SK-N-SH (cell line): ENCODE data around the gene B4GALNT3. TPM values are rescaled to one million over a fixed set of nuclear protein-coding genes. Genes with fewer than 3 reads are reported as not detected.

ENCODE experiments used
- CTCF ChIA-PET: fragments of 300-600, 350-600 bp; formaldehyde crosslinking; extraction: SDS; loops from one replicate; lab custom pipeline; 2021; lab: Yijun Ruan, JAX
- POLR2A ChIA-PET: fragments of 350-600 bp; sonication (Branson Sonifier 250); formaldehyde crosslinking; extraction: SDS; loops from one replicate; lab custom pipeline; 2020; ENCODE audit warnings: antibody characterized with exemption, inconsistent platforms; lab: Yijun Ruan, JAX
- DNase-seq: peaks from one replicate; pipeline ENCODE4 v3.0.0; 2012
- H2AFZ ChIP-seq: fragments of 200-600 bp; sonication (generic); 2 replicates; pipeline ENCODE4 v1.8.1; 2016; ENCODE audit warnings: antibody characterized with exemption, mild to moderate bottlenecking, low read depth
- H3F3A ChIP-seq: fragments of 200-600 bp; sonication (generic); replicated peaks from 2 replicates; pipeline ENCODE3; 2016; ENCODE audit warnings: antibody characterized with exemption, mild to moderate bottlenecking; ENCODE audit not compliant: insufficient read depth
- H3K27ac ChIP-seq, 2 experiments: fragments of 200-500 bp in 1 of 2; fragments of 200-600 bp in 1 of 2; sonication (Bioruptor generic) in 1 of 2; sonication (generic), shearing (Covaris generic) in 1 of 2; 2 replicates each; pipeline versions ENCODE4 v1.5.1 to v1.6.1; 2014 to 2016; ENCODE audit warnings: low read depth in 2 of 2, inconsistent platforms in 1 of 2, low read length in 1 of 2, mild to moderate bottlenecking in 1 of 2, mixed read lengths in 1 of 2
- H3K27me3 ChIP-seq: fragments of 200-600 bp; sonication (generic), shearing (Covaris generic); 2 replicates; pipeline ENCODE4 v1.6.1; 2016; ENCODE audit warnings: mixed run types; ENCODE audit not compliant: insufficient read depth
- H3K36me3 ChIP-seq, 2 experiments: fragments of 200-500 bp in 1 of 2; fragments of 200-600 bp in 1 of 2; sonication (Bioruptor generic) in 1 of 2; sonication (generic) in 1 of 2; replicated peaks in 1 of 2; 2 replicates each; pipeline versions ENCODE3 to v1.5.1; 2014 to 2016; ENCODE audit warnings: low read length in 1 of 2, mild to moderate bottlenecking in 1 of 2; ENCODE audit not compliant: insufficient read depth in 2 of 2, control insufficient read depth in 1 of 2
- H3K4me1 ChIP-seq, 2 experiments: fragments of 200-500 bp in 1 of 2; fragments of 200-600 bp in 1 of 2; sonication (Bioruptor generic) in 1 of 2; sonication (generic), shearing (Covaris generic) in 1 of 2; 2 replicates each; pipeline versions ENCODE4 v1.5.1 to v1.6.1; 2014 to 2016; ENCODE audit warnings: low read depth in 1 of 2, low read length in 1 of 2, mixed run types in 1 of 2; ENCODE audit not compliant: insufficient read depth in 2 of 2, control insufficient read depth in 1 of 2
- H3K4me2 ChIP-seq: fragments of 200-600 bp; sonication (generic), shearing (Covaris generic); 2 replicates; pipeline ENCODE4 v1.6.1; 2017; ENCODE audit warnings: mixed run types
- H3K4me3 ChIP-seq, 2 experiments: fragments of 200-500 bp in 1 of 2; fragments of 200-600 bp in 1 of 2; sonication (Bioruptor generic) in 1 of 2; sonication (generic), shearing (Covaris generic) in 1 of 2; 2 replicates each; pipeline versions ENCODE4 v1.5.1 to v1.8.1; 2014 to 2016; ENCODE audit warnings: low read depth in 2 of 2, inconsistent platforms in 1 of 2, low read length in 1 of 2, mild to moderate bottlenecking in 1 of 2, mixed read lengths in 1 of 2, moderate library complexity in 1 of 2
- H3K79me2 ChIP-seq: fragments of 200-600 bp; sonication (generic); 2 replicates; pipeline ENCODE4 v1.8.1; 2017; ENCODE audit warnings: mild to moderate bottlenecking; ENCODE audit not compliant: insufficient read depth
- H3K9ac ChIP-seq: fragments of 200-600 bp; sonication (generic); 2 replicates; pipeline ENCODE4 v1.6.1; 2017; ENCODE audit warnings: mixed run types
- H3K9me2 ChIP-seq: fragments of 200-600 bp; sonication (generic); 2 replicates; pipeline ENCODE4 v1.6.1; 2017; ENCODE audit warnings: mixed run types
- H3K9me3 ChIP-seq: fragments of 200-600 bp; sonication (generic); 2 replicates; pipeline ENCODE4 v1.6.1; 2017; ENCODE audit warnings: mixed run types, mild to moderate bottlenecking, moderate library complexity
- H4K20me1 ChIP-seq: fragments of 200-600 bp; sonication (generic); 2 replicates; pipeline ENCODE4 v1.6.1; 2017; ENCODE audit warnings: mild to moderate bottlenecking, mixed run types; ENCODE audit not compliant: insufficient read depth
- CHD2 ChIP-seq: fragments of 150-350 bp; IDR thresholded peaks from 2 replicates; pipeline ENCODE4 v1.6.1; 2018; ENCODE audit warnings: low read length; ENCODE audit not compliant: partially characterized antibody
- CTCF ChIP-seq: fragments of 200-600 bp; sonication (generic); IDR thresholded peaks from 2 replicates; pipeline ENCODE4 v1.6.1; 2017; ENCODE audit warnings: antibody characterized with exemption, mild to moderate bottlenecking, moderate library complexity
- EP300 ChIP-seq, 2 experiments: IDR thresholded peaks; 2 replicates each; pipeline versions ENCODE4 v1.4.0 to v1.6.1; 2012; ENCODE audit warnings: borderline replicate concordance in 1 of 2, low read depth in 1 of 2, low read length in 1 of 2
- FOSL2 ChIP-seq: IDR thresholded peaks from 2 replicates; pipeline ENCODE4 v1.4.0; 2012; ENCODE audit warnings: low read depth, mild to moderate bottlenecking, moderate library complexity, borderline replicate concordance
- FOXJ3 ChIP-seq: sonication (generic); formaldehyde crosslinking; IDR thresholded peaks from 2 replicates; pipeline ENCODE4 v1.5.1; 2020; ENCODE audit warnings: mild to moderate bottlenecking, missing genetic modification reagents
- JUND ChIP-seq: IDR thresholded peaks from 2 replicates; pipeline ENCODE4 v1.4.0; 2012
- MEF2A ChIP-seq: IDR thresholded peaks from 2 replicates; pipeline ENCODE4 v1.4.0; 2012; ENCODE audit warnings: low read depth, borderline replicate concordance
- PBX3 ChIP-seq: IDR thresholded peaks from 2 replicates; pipeline ENCODE4; 2012
- POLR2AphosphoS5 ChIP-seq: IDR thresholded peaks from 2 replicates; pipeline ENCODE4 v1.6.1; 2012; ENCODE audit warnings: low read depth, low read length
- RAD21 ChIP-seq: IDR thresholded peaks from 2 replicates; pipeline ENCODE4 v1.6.1; 2012; ENCODE audit warnings: mild to moderate bottlenecking, low read length
- RCOR1 ChIP-seq: fragments of 150-350 bp; IDR thresholded peaks from 2 replicates; pipeline ENCODE4 v1.6.1; 2017; ENCODE audit warnings: antibody characterized with exemption, low read length
- RXRA ChIP-seq: IDR thresholded peaks from 2 replicates; pipeline ENCODE4 v1.4.0; 2012; ENCODE audit warnings: low read depth, mild to moderate bottlenecking, borderline replicate concordance
- SIN3A ChIP-seq: IDR thresholded peaks from 2 replicates; pipeline ENCODE4 v1.6.1; 2012; ENCODE audit warnings: low read depth, mild to moderate bottlenecking, low read length, moderate library complexity, borderline replicate concordance
- SMC3 ChIP-seq: IDR thresholded peaks from 2 replicates; pipeline ENCODE4 v1.6.1; 2012; ENCODE audit warnings: low read depth, low read length, improper control_type of control experiment
- TEAD4 ChIP-seq: IDR thresholded peaks from 2 replicates; pipeline ENCODE4 v1.4.0; 2012; ENCODE audit warnings: mild to moderate bottlenecking, borderline replicate concordance; ENCODE audit not compliant: insufficient read depth
- USF2 ChIP-seq: fragments of 150-350 bp; IDR thresholded peaks from 2 replicates; pipeline ENCODE4 v1.6.1; 2017; ENCODE audit warnings: antibody characterized with exemption, low read length, low read depth, borderline replicate concordance
- YY1 ChIP-seq: IDR thresholded peaks from 2 replicates; pipeline ENCODE4 v1.4.0; 2012; ENCODE audit warnings: low read depth, mild to moderate bottlenecking
- WGBS: methylation state at CpG from one replicate; pipeline ENCODE4 v1.1.6; 2017; ENCODE audit warnings: low lambda C conversion rate; 5-methylcytosine and 5-hydroxymethylcytosine counted together
- polyA plus RNA-seq, 3 experiments: library from polyadenylated mRNA; depleted of rRNA; stranded (reverse); fragments of >200 nt; gene quantifications; 2 replicates each; pipeline ENCODE4 v1.2.3, GENCODE V29; 2012
- TF ChIP-seq, protein P1 (sequence below): IDR thresholded peaks from 2 replicates; pipeline ENCODE4 v1.4.0; 2012; ENCODE audit warnings: low read depth, borderline replicate concordance

B4GALNT3 gene
- polyA plus RNA-seq, 1 of the 3 experiments (the other 2 are of a cell fraction) = 0.53 TPM

DNA sequence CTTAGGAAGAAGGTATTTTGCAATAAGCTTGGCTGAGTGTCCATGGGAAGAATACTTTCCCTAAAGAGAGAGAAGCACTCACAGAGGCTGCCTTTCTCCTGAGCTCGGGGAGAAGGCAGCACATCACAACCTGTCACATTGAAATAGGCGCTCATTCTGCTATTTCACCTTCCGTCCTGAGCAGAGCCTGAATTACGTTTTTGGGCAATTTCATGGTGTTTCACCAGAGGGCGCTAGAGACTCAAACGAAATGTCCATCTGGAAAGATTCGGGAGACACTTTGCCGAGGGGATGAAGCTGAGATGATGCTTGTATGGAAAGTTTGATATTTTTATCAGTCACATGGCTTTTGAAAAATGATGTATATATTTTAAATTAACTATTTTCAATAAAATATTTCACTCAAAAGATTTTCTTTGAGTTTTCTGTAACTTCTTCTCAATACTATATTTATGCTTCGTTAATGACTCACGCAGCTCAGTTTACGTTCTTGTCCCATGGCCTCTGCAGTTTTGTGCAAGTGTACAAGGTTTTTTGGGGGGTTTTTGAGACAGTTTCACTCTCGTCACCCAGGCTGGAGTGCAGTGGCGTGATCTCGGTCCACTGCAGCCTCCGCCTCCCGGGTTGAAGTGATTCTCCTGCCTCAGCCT, 17.4 kb upstream of the B4GALNT3 start:
- H4K20me1 ChIP-seq = no peaks in the 10 kb centered on the region
- H3K27me3 ChIP-seq = no peaks in the 10 kb centered on the region
- peaks cover 16 to 20% of the 10 kb centered on the region in 2 experiments for H3K36me3 ChIP-seq
- no peak overlapping the region for H3K4me2 ChIP-seq
- no peak overlapping the region for H2AFZ ChIP-seq
- H3K4me3 ChIP-seq = no peak overlapping the region; a peak in 1 of 4 replicates
- no peaks in the 10 kb centered on the region for H3K4me1 ChIP-seq
- no peak overlapping the region for H3K27ac ChIP-seq
- H3K9me3 ChIP-seq = no peaks in the 10 kb centered on the region
- peak; percentile 70 for DNase-seq
- no peaks in the 10 kb centered on the region for H3K79me2 ChIP-seq
- H3F3A ChIP-seq = peaks cover 4% of the 10 kb centered on the region
- 63% methylated on average over 16 of the region's 16 CpGs for WGBS
- TF ChIP-seq CHD2 (peak; percentile 20), CTCF (peak; percentile 79), JUND (no peak), SMC3 (peak; percentile 88), TEAD4 (no peak), RAD21 (peak; percentile 85), YY1 (no peak)
- CTCF ChIA-PET = interaction anchor here (0.5 to 21.8 kb wide), 53 partner anchors 8 to 651 kb away, joined by 3 to 560 read pairs (median 5); partner anchors contain the start of genes B4GALNT3, CCDC77, KDM5A and RAD52
- no peak overlapping the region for H3K9ac ChIP-seq
- no peaks in the 10 kb centered on the region for H3K9me2 ChIP-seq
- POLR2A ChIA-PET = interaction anchor here (0.8 kb wide), 1 partner anchor 106 kb away, joined by 3 read pairs; no protein-coding TSS in a partner anchor

GRCh38 chr12:447141-447540, 12.6 kb upstream of the B4GALNT3 start:
- no peaks in the 10 kb centered on the region for H3K9me3 ChIP-seq
- H3K36me3 ChIP-seq = peaks cover 0 to 3% of the 10 kb centered on the region in 2 experiments
- H3K27ac ChIP-seq = no peak overlapping the region
- ChIA-PET POLR2A (no interaction called here), CTCF (interaction anchor here (1.0 to 21.8 kb wide), 2 partner anchors 94 to 105 kb away, joined by 3 to 560 read pairs; no protein-coding TSS in a partner anchor)
- no peaks in the 10 kb centered on the region for H4K20me1 ChIP-seq
- peaks cover 4% of the 10 kb centered on the region for H3F3A ChIP-seq
- no peak overlapping the region for H3K4me3 ChIP-seq
- 79% methylated on average over 1 of the region's 1 CpG for WGBS
- H3K9me2 ChIP-seq = no peaks in the 10 kb centered on the region
- H2AFZ ChIP-seq = no peak overlapping the region
- no peak overlapping the region for H3K9ac ChIP-seq
- H3K4me2 ChIP-seq = no peak overlapping the region
- no peaks in the 10 kb centered on the region for H3K79me2 ChIP-seq
- no peak for DNase-seq
- no peaks in the 10 kb centered on the region for H3K4me1 ChIP-seq
- H3K27me3 ChIP-seq = no peaks in the 10 kb centered on the region; the same call in 1 of the 2 replicates
- TF ChIP-seq EP300 (IDR thresholded peaks at IDR 0.05; ENCODE audit: borderline replicate concordance in 1 of 2, low read depth in 1 of 2, low read length in 1 of 2) = no peak
- no peak for TF ChIP-seq MEF2A
- TF ChIP-seq POLR2AphosphoS5 = no peak
- no peak for TF ChIP-seq SMC3
- no peak for TF ChIP-seq SIN3A
- TF ChIP-seq RXRA = no peak
- no peak for TF ChIP-seq TEAD4
- TF ChIP-seq, protein P1, sequence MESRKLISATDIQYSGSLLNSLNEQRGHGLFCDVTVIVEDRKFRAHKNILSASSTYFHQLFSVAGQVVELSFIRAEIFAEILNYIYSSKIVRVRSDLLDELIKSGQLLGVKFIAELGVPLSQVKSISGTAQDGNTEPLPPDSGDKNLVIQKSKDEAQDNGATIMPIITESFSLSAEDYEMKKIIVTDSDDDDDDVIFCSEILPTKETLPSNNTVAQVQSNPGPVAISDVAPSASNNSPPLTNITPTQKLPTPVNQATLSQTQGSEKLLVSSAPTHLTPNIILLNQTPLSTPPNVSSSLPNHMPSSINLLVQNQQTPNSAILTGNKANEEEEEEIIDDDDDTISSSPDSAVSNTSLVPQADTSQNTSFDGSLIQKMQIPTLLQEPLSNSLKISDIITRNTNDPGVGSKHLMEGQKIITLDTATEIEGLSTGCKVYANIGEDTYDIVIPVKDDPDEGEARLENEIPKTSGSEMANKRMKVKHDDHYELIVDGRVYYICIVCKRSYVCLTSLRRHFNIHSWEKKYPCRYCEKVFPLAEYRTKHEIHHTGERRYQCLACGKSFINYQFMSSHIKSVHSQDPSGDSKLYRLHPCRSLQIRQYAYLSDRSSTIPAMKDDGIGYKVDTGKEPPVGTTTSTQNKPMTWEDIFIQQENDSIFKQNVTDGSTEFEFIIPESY = no peak
- TF ChIP-seq USF2 = no peak
- TF ChIP-seq CTCF = no peak
- no peak for TF ChIP-seq RCOR1
- no peak for TF ChIP-seq FOXJ3 (CRISPR knock-in tag)
- no peak for TF ChIP-seq FOSL2
- no peak for TF ChIP-seq PBX3
